Stimulated activated CD4-positive, alpha-beta T cell treated with anti-CD3 and anti-CD28 coated beads, Interleukin-1b, Interleukin-23, amount 100 ng/mL, for 4 hours (primary cell): ENCODE results near the gene CIAO3.

Experiments used
- DNase-seq, 2 donors: peaks; one replicate each; pipeline ENCODE4 v3.0.0-alpha.2; 2020; ENCODE audit warnings: low read depth in 2 of 2

Gene CIAO3

GRCh38 chr16:724188-725040 is 16.4 kb downstream of the CIAO3 start:
- DNase-seq: no peak

GRCh38 chr16:723695-724094 is 17.1 kb downstream of the CIAO3 start:
- no peak for DNase-seq

GRCh38 chr16:722835-723633 is 17.8 kb downstream of the CIAO3 start:
- no peak for DNase-seq

- DNase-seq: no peak
Measured at GRCh38 chr16:721765-722540, 18.8 kb downstream of the CIAO3 start.

DNA sequence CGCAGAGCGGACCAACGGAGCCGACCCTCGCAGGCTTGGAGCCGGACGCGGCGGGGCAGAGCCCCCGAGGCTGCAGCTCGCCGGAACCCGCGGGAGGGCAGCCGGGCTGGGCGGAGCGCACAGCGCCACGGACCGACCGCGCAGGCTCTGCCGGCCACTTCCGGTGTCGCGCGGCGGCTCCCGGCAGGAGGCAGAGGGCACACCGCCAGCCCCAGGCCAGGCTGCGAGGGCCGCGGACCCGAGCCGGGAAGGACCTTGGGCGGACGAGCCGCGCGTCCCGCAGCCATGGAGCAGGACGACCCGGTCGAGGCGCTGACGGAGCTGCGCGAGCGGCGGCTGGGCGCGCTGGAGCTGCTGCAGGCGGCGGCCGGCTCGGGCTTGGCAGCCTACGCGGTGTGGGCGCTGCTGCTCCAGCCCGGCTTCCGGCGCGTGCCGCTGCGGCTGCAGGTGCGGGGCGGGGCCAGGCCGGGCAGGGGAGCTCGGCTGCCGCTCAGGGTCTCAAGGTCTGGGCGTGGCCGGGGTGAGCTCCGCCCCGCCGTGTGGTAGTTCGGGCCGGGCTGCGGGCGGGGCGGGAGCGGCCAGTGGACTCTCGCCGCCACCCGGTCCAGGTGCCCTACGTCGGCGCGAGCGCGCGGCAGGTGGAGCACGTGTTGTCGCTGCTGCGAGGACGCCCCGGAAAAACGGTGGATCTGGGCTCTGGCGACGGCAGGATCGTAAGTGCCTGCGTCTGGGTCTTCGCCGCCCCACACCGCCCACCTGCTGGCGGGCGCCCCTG is 19.6 kb downstream of the CIAO3 start, which contains the start of gene ANTKMT:
Gene ANTKMT, plus strand, starts transcription at position 157 of the 775 bp plus-strand sequence. Its CDS starts 129 bp downstream, at position 286.
- peak; percentile 41 to 75 for DNase-seq

DNA sequence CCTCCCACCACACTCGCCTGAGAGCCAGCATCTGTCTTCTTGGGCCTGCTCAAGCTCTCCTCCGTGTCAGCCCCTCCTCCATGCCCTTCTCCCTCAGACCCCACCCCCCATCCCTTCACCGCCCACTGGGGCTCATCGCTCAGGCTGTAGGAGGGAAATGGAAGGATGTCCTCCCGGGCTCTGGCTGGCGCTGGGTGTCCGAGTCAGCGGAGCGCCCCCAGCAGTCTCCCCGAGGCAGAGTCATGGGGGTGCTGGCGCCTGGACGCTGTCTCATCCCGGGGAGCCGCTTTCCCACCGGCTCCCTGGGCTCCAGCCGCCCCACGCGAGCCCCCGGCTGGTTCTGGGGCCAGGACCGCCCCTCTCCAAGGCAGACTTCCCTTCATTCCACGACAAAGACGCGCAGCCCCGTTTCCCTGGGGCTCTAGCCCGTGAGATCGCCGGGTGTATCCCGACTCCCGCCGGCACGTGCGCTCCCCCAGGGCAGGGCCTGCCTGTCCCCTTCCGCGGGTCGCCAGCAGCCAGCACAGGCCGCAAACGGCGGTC is 20.3 kb downstream of the CIAO3 start:
- DNase-seq: peak in 1 of 2 donors; percentile 34

DNA sequence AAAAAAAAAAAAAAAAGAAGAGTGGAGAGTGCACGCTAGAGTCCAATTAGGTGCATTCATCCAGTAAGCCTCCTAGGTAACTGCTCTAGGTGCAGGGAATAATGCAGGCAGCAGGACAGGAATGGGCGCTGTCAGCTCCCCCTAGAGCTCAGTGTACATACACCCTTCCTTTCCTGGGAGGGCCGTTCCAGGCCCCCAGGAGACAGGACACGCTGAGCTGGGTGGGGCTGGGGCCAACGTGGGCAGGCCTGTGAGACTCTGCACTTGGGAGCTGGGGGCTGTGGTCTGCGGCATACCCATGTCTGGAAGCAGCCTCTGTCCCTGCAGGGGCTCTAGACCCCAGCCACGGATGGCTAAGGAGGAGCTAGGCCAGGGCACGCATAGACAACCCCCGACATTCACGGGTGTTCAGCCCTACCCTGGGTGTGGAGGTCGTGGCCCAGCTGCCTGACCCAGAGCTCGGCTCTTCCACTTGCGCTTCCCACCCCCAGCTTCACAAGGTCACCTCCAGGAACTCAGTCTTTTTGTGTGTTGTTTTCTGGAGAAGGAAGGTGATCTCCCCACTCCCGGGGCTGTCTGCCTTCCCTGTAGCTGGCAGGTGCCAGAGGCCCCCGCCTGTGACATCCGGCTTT is 20.9 kb downstream of the CIAO3 start:
- no peak for DNase-seq

GRCh38 chr16:718922-719321 is 21.9 kb downstream of the CIAO3 start:
- DNase-seq: no peak

- DNase-seq: no peak
Measured at GRCh38 chr16:718389-718788, 22.4 kb downstream of the CIAO3 start.

DNA sequence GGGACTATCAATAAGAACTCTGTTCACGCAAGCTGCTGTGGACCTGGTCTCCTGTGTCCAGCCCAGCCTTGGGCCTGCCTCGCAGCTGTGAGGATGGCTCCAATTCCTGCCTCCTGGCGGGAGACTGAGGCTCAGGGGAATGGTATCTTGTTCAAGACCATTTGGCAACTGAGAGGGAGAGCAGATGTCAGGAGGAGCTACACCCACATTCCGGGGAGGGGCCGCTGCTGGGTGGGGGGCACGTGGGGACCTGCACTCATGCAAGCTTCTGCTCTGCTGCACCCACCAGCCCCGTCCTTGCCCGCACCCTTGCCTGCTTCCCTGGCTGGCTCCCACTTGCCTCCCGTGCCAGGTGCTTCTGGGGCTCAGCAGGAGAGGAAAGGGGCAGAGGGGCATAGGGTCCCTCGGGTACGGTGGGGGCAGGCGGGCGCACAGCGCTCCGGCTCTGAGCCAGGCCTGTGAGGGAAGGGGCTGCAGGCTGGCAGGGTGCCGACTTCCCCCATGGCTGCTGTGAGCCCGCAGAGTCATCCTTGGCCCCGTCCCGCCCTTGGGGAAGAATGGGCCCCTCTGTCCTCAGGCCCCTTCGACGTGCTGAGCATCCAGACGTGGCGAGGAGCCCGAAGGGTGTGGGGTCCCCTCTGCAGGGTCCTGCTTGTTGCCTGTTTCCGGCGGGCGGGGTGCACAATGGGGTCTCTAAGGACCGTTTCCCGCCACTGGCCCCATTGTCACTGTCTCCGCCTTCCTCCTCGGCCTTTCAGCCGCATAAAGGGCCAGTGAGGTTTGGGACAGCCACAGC is 23.1 kb downstream of the CIAO3 start:
- DNase-seq: no peak

GRCh38 chr16:716768-717325 is 23.9 kb downstream of the CIAO3 start:
- no peak for DNase-seq

DNA sequence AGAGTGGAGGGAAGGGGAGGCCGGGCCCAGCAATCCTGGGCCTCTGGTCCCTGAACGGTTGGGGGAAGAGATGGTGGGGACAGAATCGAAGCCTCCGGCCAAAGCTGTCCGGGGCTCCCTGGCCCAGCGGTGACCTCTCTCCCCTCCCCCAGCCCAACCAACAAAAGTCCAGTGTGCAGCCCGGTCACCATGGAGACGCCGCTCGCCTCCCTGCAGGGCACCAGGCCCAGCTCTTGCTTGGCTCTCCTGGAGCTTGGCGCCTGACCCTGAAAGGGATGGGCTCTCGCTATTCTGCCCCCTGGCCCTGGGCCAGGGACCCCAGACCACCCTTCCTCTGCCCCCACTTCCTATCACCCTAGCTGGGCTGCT is 24.6 kb downstream of the CIAO3 start:
- DNase-seq: no peak

DNA sequence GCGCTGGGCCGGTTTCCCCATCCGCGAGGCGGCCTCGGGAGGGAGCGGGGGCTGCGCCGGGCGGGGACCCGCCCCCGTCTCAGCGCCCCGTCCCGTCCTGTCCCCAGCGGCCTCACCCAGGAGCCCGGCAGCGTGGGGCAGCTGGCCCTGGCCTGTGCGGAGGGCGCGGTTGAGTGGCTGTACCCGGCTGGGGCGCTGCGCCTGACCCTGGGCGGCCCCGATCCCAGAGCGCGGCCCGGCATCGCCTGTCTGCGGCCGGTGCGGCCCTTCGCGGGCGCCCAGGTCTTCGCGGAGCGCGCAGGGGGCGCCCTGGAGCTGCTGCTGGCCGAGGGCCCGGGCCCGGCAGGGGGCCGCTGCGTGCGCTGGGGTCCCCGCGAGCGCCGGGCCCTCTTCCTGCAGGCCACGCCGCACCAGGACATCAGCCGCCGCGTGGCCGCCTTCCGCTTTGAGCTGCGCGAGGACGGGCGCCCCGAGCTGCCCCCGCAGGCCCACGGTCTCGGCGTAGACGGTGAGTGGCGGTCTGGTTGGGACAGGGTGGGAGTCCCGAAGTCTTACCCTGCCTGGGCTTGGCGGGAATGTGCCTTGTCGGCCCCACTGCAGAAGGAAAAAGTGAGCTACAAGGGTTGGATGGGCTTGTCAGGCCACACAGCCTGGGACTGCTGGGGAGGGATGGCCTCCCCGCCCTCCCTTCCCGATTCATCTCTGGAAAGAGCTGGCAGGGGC is 25.2 kb downstream of the CIAO3 start:
- DNase-seq: no peak

- DNase-seq: peak; percentile 80 to 97
Measured at GRCh38 chr16:714558-715476, 26.0 kb downstream of the CIAO3 start, which contains the start of gene METRN. METRN (plus strand) TSS chr16:715118; CDS start chr16:715290, 172 bp downstream.

DNA sequence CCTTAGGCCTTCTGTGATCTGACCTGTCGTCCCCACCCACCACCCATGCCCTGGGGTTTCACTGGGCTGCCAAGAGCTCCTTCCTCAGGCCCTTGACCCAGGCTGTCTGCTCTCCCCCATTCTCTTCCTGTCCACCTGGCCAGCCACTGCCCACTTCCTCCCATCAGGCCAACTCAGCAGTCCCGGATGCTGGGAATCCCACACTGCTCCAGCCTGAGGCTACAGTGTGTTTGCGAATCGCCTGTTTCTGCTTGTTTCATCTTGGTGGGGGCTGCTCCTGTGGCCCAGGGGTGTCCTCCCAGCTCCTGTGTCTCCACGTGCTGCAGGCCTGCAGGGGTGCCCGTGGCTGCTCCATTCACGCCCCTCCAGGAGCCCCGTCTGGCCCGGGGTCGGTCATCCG is 26.7 kb downstream of the CIAO3 start:
- DNase-seq: no peak

DNA sequence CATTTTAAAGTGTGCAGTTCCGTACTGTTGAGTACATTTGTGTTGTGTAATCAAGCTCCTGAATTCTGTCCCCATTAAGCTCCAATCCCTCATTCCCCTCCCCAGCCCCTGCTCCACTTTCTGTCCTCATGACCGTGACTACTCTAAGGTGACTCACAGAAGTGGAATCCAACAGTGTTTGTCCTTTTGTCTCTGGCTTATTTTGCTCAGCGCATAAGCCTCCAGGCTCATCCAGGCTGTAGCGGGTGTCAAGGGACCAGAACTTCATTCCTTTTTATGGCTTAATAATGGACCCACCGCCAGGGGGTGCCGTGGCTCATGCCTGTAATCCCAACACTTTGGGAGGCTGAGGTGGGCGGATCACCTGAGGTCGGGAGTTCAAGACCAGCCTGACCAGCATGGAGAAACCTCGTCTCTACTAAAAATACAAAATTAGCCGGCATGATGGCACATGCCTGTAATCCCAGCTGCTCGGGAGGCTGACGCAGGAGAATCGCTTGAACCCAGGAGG is 28.0 kb downstream of the CIAO3 start:
- peak in 1 of 2 donors; percentile 41 for DNase-seq
